H9 (cell line): ENCODE data around the gene DMKN. TPM values are rescaled to one million over a fixed set of nuclear protein-coding genes. Genes with fewer than 3 reads are reported as not detected.

Experiments used
- DNase-seq: peaks from one replicate; pipeline ENCODE4 v3.0.0-alpha.2; 2017
- H2AFZ ChIP-seq: one replicate; pipeline ENCODE4 v1.6.1; 2013; ENCODE audit warnings: mild to moderate bottlenecking, low read length, control low read depth, moderate library complexity
- H2AK5ac ChIP-seq: 2 replicates; pipeline ENCODE4 v1.6.1; 2013; ENCODE audit warnings: low read length, control low read depth, mixed read lengths; ENCODE audit not compliant: insufficient read length
- H2BK120ac ChIP-seq: one replicate; pipeline ENCODE4 v1.6.1; 2013; ENCODE audit warnings: low read depth, mild to moderate bottlenecking, low read length, control low read depth, inconsistent platforms; ENCODE audit not compliant: poor library complexity, severe bottlenecking
- H2BK12ac ChIP-seq: 2 replicates; pipeline ENCODE4 v1.6.1; 2013; ENCODE audit warnings: low read length, control low read depth, mixed read lengths, low read depth; ENCODE audit not compliant: insufficient read length
- H2BK15ac ChIP-seq: 2 replicates; pipeline ENCODE4 v1.6.1; 2013; ENCODE audit warnings: low read depth, low read length, control low read depth
- H2BK20ac ChIP-seq: one replicate; pipeline ENCODE4 v1.6.1; 2013; ENCODE audit warnings: low read depth, mild to moderate bottlenecking, low read length, control low read depth, inconsistent platforms; ENCODE audit not compliant: poor library complexity, severe bottlenecking
- H2BK5ac ChIP-seq: 2 replicates; pipeline ENCODE4 v1.6.1; 2013; ENCODE audit warnings: low read length, control low read depth, mixed read lengths; ENCODE audit not compliant: insufficient read length
- H3K14ac ChIP-seq: 2 replicates; pipeline ENCODE4 v1.6.1; 2013; ENCODE audit warnings: low read length, control low read depth; ENCODE audit not compliant: insufficient read depth
- H3K18ac ChIP-seq: 2 replicates; pipeline ENCODE4 v1.6.1; 2013; ENCODE audit warnings: low read depth, mild to moderate bottlenecking, mixed read lengths, low read length, control low read depth; ENCODE audit not compliant: insufficient read length
- H3K23ac ChIP-seq: 2 replicates; pipeline ENCODE4 v1.6.1; 2013; ENCODE audit warnings: low read length, control low read depth, mixed read lengths, low read depth; ENCODE audit not compliant: insufficient read length
- H3K23me2 ChIP-seq: 2 replicates; pipeline ENCODE4 v1.6.1; 2013; ENCODE audit warnings: low read depth, mild to moderate bottlenecking, mixed read lengths, low read length, control low read depth; ENCODE audit not compliant: insufficient read length, poor library complexity, severe bottlenecking
- H3K27ac ChIP-seq: 2 replicates; pipeline ENCODE4 v1.5.1; 2013; ENCODE audit warnings: low read length, control low read depth, mixed read lengths, low read depth; ENCODE audit not compliant: insufficient read length
- H3K27me3 ChIP-seq: 2 replicates; pipeline ENCODE4 v1.6.1; 2013; ENCODE audit warnings: low read length, control low read depth, inconsistent platforms; ENCODE audit not compliant: insufficient read depth
- H3K4ac ChIP-seq: 2 replicates; pipeline ENCODE4 v1.6.1; 2013; ENCODE audit warnings: low read depth, mild to moderate bottlenecking, control low read depth, inconsistent platforms, low read length, moderate library complexity
- H3K4me1 ChIP-seq: 2 replicates; pipeline ENCODE4 v1.6.1; 2013; ENCODE audit warnings: low read length, control low read depth, inconsistent platforms; ENCODE audit not compliant: insufficient read depth
- H3K4me2 ChIP-seq: 2 replicates; pipeline ENCODE4 v1.6.1; 2013; ENCODE audit warnings: low read length, control low read depth, mixed read lengths; ENCODE audit not compliant: insufficient read length, insufficient read depth
- H3K56ac ChIP-seq: 2 replicates; pipeline ENCODE4 v1.6.1; 2013; ENCODE audit warnings: low read depth, mild to moderate bottlenecking, mixed read lengths, low read length, control low read depth; ENCODE audit not compliant: insufficient read length
- H3K79me1 ChIP-seq: 2 replicates; pipeline ENCODE4 v1.6.1; 2013; ENCODE audit warnings: low read depth, mild to moderate bottlenecking, moderate library complexity, low read length, control low read depth, inconsistent platforms; ENCODE audit not compliant: insufficient read depth, poor library complexity, severe bottlenecking
- H3K79me2 ChIP-seq: 2 replicates; pipeline ENCODE4 v1.6.1; 2013; ENCODE audit warnings: low read length, control low read depth, inconsistent platforms; ENCODE audit not compliant: insufficient read depth
- H3K9ac ChIP-seq: 2 replicates; pipeline ENCODE4 v1.6.1; 2013; ENCODE audit warnings: low read length, control low read depth, mixed read lengths; ENCODE audit not compliant: insufficient read length; ENCODE audit errors: extremely low read depth
- H3K9me3 ChIP-seq: one replicate; pipeline ENCODE4 v1.6.1; 2013; ENCODE audit warnings: low read depth, low read length, inconsistent platforms; ENCODE audit not compliant: control insufficient read depth
- H3T11ph ChIP-seq: one replicate; pipeline ENCODE4 v1.6.1; 2013; ENCODE audit warnings: mild to moderate bottlenecking, low read length, control low read depth, inconsistent platforms
- H4K20me1 ChIP-seq: one replicate; pipeline ENCODE4 v1.6.1; 2013; ENCODE audit not compliant: control insufficient read depth, insufficient read length, insufficient read depth
- H4K5ac ChIP-seq: 2 replicates; pipeline ENCODE4 v1.6.1; 2013; ENCODE audit warnings: low read depth, mild to moderate bottlenecking, mixed read lengths, low read length, control low read depth; ENCODE audit not compliant: insufficient read length
- H4K8ac ChIP-seq: replicated peaks from 2 replicates; pipeline ENCODE4 v1.6.1; 2013; ENCODE audit warnings: low read length, control low read depth, mixed read lengths, low read depth; ENCODE audit not compliant: insufficient read length
- H4K91ac ChIP-seq: 2 replicates; pipeline ENCODE4 v1.6.1; 2013; ENCODE audit warnings: low read depth, mild to moderate bottlenecking, moderate library complexity, mixed read lengths, low read length, control low read depth; ENCODE audit not compliant: insufficient read length
- H3K27ac Mint-ChIP-seq, 3 experiments: 2 replicates in 2 of 3; 3 replicates in 1 of 3; pipeline ENCODE4 v1.8.0; 2020 to 2021; ENCODE audit warnings: mixed read lengths in 3 of 3, mild to moderate bottlenecking in 1 of 3, moderate library complexity in 1 of 3
- H3K27me3 Mint-ChIP-seq: 2 replicates; pipeline ENCODE4 v1.8.0; 2021; ENCODE audit warnings: low read depth, mild to moderate bottlenecking, moderate library complexity, mixed read lengths
- H3K36me3 Mint-ChIP-seq, 3 experiments: 2 replicates in 2 of 3; 3 replicates in 1 of 3; pipeline ENCODE4 v1.8.0; 2020 to 2021; ENCODE audit warnings: low read depth in 3 of 3, mixed read lengths in 3 of 3; ENCODE audit not compliant: insufficient read depth in 1 of 3
- H3K4me1 Mint-ChIP-seq, 2 experiments: 2 replicates each; pipeline ENCODE4 v1.8.0; 2020; ENCODE audit warnings: mixed read lengths in 2 of 2
- H3K4me3 Mint-ChIP-seq, 2 experiments: 2 replicates in 1 of 2; 3 replicates in 1 of 2; pipeline ENCODE4 v1.8.0; 2020 to 2021; ENCODE audit warnings: mild to moderate bottlenecking in 2 of 2, mixed read lengths in 2 of 2, moderate library complexity in 1 of 2
- H3K9me3 Mint-ChIP-seq, 2 experiments: 2 replicates in 1 of 2; 3 replicates in 1 of 2; pipeline ENCODE4 v1.8.0; 2020; ENCODE audit warnings: mild to moderate bottlenecking in 2 of 2, mixed read lengths in 2 of 2, moderate library complexity in 1 of 2
- WGBS: extraction: QIAGEN DNeasy Blood & Tissue Kit; methylation state at CpG from one replicate; pipeline ENCODE4 v1.1.7; 2013; ENCODE audit warnings: missing lambda C conversion rate, low lambda C conversion rate, mixed read lengths; ENCODE audit not compliant: insufficient read length; ENCODE audit errors: extremely low coverage; 5-methylcytosine and 5-hydroxymethylcytosine counted together
- total RNA-seq: library from RNA; stranded (reverse); gene quantifications from 2 replicates; pipeline ENCODE4 v1.2.1, GENCODE V29; 2021
- TF ChIP-seq, protein P1 (sequence below): fragments of 200-600 bp; sonication (generic); conservative IDR thresholded peaks from 3 replicates; pipeline ENCODE4 v1.8.0; 2021; ENCODE audit warnings: antibody characterized with exemption, mild to moderate bottlenecking

The DMKN gene
- total RNA-seq, 1 experiment from 2014 or later = 278 TPM

DNA sequence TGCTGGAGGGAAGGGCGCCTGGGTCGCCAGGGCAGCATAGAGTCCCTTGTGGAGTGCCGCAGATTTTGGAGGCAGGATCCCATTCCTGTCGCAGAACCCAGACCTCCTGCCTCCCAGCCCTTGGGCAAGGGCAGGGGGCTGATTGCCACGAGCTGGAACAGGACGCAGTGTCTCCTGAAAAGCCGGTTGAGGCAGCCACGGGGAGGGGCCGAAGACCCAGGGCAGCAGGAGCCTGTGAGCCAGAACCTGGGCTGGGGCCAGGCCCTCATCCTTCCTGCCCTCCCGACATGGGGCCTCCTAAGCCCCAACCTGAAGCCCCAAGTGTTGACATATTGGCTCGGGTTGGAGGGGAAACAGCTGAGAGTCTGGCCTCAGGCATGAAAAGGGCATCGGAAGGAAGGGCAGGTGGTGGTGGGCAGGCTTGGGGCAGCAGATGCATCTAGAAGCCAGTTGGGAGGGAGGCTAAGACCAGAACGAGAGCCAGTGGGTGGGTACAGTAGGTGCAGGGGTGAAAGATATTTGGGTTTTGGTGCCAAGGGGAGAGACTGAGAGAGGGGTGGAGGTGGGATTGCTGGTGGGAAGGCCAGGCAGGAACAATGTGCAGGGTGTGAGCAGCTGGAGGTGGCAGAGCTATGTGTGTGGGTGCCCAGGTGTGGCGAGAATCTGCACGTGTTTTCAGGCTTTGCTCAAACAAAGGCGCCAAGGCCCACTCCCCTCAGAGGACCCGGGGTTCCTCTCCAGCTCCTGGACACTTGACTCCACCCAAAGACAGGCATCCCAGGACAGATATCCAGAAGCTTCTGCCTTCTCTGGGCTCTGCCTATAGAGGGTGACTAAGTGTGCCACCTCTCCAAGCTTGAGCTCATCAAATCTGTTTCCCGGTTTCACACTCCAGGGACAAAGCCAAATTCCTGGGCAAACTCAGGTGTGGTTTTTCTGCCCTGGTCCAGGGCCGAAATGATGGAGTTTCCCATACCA lies 16.1 kb upstream of the DMKN start:
- H3K4me2 ChIP-seq = no peak overlapping the region
- no peak overlapping the region for H2BK12ac ChIP-seq
- H3K4me1 Mint-ChIP-seq = peaks cover 20 to 24% of the 10 kb centered on the region in 2 experiments
- no peak overlapping the region for H3K9ac ChIP-seq
- no CpG with 5 or more reads among the region's 19 CpGs for WGBS
- DNase-seq = no peak
- no peak overlapping the region for H2BK20ac ChIP-seq
- no peak overlapping the region for H2AFZ ChIP-seq
- H4K20me1 ChIP-seq = no peaks in the 10 kb centered on the region
- H3K4me3 Mint-ChIP-seq = no peak overlapping the region
- H4K91ac ChIP-seq = no peak overlapping the region
- H3K27me3 ChIP-seq = no peaks in the 10 kb centered on the region
- no peaks in the 10 kb centered on the region; a peak in 2 of 7 replicates for H3K36me3 Mint-ChIP-seq
- H3K23me2 ChIP-seq = peaks cover 3% of the 10 kb centered on the region
- no peaks in the 10 kb centered on the region for H3K4me1 ChIP-seq
- no peak overlapping the region for H3T11ph ChIP-seq
- no peaks in the 10 kb centered on the region for H3K9me3 ChIP-seq
- no peak overlapping the region for H4K8ac ChIP-seq
- H3K4ac ChIP-seq = no peak overlapping the region
- no peaks in the 10 kb centered on the region for H3K79me2 ChIP-seq
- H2BK15ac ChIP-seq = no peak overlapping the region
- no peaks in the 10 kb centered on the region for H3K79me1 ChIP-seq
- H2AK5ac ChIP-seq = no peak overlapping the region
- H4K5ac ChIP-seq = no peak overlapping the region
- no peaks in the 10 kb centered on the region for H3K9me3 Mint-ChIP-seq
- no peak overlapping the region for H3K14ac ChIP-seq
- H3K23ac ChIP-seq = no peak overlapping the region
- H2BK5ac ChIP-seq = no peak overlapping the region
- H3K27ac ChIP-seq = no peak overlapping the region
- no peak overlapping the region for H3K18ac ChIP-seq
- TF ChIP-seq, protein P1, sequence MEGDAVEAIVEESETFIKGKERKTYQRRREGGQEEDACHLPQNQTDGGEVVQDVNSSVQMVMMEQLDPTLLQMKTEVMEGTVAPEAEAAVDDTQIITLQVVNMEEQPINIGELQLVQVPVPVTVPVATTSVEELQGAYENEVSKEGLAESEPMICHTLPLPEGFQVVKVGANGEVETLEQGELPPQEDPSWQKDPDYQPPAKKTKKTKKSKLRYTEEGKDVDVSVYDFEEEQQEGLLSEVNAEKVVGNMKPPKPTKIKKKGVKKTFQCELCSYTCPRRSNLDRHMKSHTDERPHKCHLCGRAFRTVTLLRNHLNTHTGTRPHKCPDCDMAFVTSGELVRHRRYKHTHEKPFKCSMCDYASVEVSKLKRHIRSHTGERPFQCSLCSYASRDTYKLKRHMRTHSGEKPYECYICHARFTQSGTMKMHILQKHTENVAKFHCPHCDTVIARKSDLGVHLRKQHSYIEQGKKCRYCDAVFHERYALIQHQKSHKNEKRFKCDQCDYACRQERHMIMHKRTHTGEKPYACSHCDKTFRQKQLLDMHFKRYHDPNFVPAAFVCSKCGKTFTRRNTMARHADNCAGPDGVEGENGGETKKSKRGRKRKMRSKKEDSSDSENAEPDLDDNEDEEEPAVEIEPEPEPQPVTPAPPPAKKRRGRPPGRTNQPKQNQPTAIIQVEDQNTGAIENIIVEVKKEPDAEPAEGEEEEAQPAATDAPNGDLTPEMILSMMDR = no peak
- peaks cover 76% of the 10 kb centered on the region for H3K27me3 Mint-ChIP-seq
- no peak overlapping the region for H3K27ac Mint-ChIP-seq
- H2BK120ac ChIP-seq = no peak overlapping the region
- no peak overlapping the region for H3K56ac ChIP-seq
